ENCODE data around the gene PIK3R5.

GRCh38 chr17:9006175-9006767 lies 40.8 kb upstream of the PIK3R5 start:
- TF ChIP-seq EZH2 (IDR thresholded peaks at IDR 0.05; ENCODE audit: borderline replicate concordance, insufficient read depth, low read depth, low read length, poor library complexity, severe bottlenecking) (no peak), CTCF (IDR thresholded peaks at IDR 0.05) (no peak)

Data from B cell (primary cell).